ENCODE results near the gene NBPF10.
"Not testable (repeated sequence)": the region's sequence is repeated elsewhere in the genome, so short reads cannot be mapped to it uniquely, and the experiment has no call there.

Gene NBPF10

GRCh38 chr1:146144465-146144864, at the start of gene NBPF10:
TSS of gene NBPF10 (minus strand) at chr1:146144804. CDS start at chr1:146144769, 35 bp downstream.
- not testable (repeated sequence) for FAIRE-seq

- not testable (repeated sequence) for FAIRE-seq
These were observed 29.9 kb upstream of the NBPF10 start for GRCh38 chr1:146174531-146174930.

GRCh38 chr1:146167740-146168139, 23.1 kb upstream of the NBPF10 start:
- not testable (repeated sequence) for FAIRE-seq

- FAIRE-seq = not testable (repeated sequence)
These were observed 22.7 kb upstream of the NBPF10 start for GRCh38 chr1:146167273-146167672.

All from A204.1 (cell line).